ENCODE data around the gene KCNIP2. TPM values are rescaled to one million over a fixed set of nuclear protein-coding genes. Genes with fewer than 3 reads are reported as not detected.

The KCNIP2 gene
- total and polyA plus RNA-seq, 2 of the 13 experiments (the other 11 are each of a cell fraction or from before 2014, with no cell fraction given) = 0.42 to 0.70 TPM

DNA sequence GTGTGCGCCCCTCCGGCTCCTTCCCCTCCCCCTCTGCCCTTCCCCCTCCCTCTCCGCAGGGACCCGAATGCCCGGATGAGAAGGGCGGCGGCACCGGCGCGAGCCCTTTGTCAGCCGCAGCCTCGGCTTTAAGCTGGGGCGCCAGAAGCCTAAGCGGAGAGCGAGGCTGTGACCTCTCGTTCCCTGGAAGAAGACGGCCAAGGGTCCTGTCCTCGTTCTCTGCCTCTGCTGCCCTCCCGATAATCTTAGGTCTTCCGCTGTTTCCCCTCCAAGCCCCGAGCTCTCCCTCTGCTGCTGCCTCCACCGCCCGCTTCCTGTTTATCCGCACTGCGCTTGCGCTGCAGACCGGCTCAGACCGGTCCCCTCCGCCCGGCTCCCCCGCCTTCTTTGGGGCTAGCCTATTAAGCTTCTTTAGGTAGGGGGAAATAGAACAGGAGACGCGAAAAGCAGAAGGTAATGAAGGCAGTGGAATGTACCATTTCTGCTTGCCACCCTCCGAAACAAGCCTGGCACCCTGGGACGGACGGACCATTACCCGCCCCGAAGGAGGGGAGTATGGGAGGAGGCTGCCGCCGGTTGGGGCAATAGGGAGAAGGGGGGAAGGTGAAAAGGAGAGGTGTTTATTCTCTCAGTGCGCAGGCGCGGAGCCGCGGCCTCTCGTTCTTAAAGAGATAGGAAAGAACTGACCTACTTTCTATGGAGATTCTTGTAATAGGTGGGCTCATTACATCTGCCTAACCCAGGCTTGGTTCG is 25.3 kb downstream of the KCNIP2 start, which contains the start of gene OGA (continued):
- TF ChIP-seq, protein P1, sequence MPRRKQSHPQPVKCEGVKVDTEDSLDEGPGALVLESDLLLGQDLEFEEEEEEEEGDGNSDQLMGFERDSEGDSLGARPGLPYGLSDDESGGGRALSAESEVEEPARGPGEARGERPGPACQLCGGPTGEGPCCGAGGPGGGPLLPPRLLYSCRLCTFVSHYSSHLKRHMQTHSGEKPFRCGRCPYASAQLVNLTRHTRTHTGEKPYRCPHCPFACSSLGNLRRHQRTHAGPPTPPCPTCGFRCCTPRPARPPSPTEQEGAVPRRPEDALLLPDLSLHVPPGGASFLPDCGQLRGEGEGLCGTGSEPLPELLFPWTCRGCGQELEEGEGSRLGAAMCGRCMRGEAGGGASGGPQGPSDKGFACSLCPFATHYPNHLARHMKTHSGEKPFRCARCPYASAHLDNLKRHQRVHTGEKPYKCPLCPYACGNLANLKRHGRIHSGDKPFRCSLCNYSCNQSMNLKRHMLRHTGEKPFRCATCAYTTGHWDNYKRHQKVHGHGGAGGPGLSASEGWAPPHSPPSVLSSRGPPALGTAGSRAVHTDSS (CRISPR knock-in tag; conservative IDR thresholded peaks at IDR 0.05) = no peak
- no peak for TF ChIP-seq ZNF180 (CRISPR knock-in tag; IDR thresholded peaks at IDR 0.05; ENCODE audit: borderline replicate concordance, low read depth)
- TF ChIP-seq, protein P2, sequence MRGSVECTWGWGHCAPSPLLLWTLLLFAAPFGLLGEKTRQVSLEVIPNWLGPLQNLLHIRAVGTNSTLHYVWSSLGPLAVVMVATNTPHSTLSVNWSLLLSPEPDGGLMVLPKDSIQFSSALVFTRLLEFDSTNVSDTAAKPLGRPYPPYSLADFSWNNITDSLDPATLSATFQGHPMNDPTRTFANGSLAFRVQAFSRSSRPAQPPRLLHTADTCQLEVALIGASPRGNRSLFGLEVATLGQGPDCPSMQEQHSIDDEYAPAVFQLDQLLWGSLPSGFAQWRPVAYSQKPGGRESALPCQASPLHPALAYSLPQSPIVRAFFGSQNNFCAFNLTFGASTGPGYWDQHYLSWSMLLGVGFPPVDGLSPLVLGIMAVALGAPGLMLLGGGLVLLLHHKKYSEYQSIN (CRISPR knock-in tag; IDR thresholded peaks at IDR 0.05; ENCODE audit: borderline replicate concordance) = no peak
- TF ChIP-seq, protein P3, sequence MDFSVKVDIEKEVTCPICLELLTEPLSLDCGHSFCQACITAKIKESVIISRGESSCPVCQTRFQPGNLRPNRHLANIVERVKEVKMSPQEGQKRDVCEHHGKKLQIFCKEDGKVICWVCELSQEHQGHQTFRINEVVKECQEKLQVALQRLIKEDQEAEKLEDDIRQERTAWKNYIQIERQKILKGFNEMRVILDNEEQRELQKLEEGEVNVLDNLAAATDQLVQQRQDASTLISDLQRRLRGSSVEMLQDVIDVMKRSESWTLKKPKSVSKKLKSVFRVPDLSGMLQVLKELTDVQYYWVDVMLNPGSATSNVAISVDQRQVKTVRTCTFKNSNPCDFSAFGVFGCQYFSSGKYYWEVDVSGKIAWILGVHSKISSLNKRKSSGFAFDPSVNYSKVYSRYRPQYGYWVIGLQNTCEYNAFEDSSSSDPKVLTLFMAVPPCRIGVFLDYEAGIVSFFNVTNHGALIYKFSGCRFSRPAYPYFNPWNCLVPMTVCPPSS (IDR thresholded peaks at IDR 0.05) = no peak
- TF ChIP-seq RARA (CRISPR knock-in tag; IDR thresholded peaks at IDR 0.05) = 0 out of 2 replicates have a peak, but pooled peaks have one; percentile 5
- TF ChIP-seq, protein P4, sequence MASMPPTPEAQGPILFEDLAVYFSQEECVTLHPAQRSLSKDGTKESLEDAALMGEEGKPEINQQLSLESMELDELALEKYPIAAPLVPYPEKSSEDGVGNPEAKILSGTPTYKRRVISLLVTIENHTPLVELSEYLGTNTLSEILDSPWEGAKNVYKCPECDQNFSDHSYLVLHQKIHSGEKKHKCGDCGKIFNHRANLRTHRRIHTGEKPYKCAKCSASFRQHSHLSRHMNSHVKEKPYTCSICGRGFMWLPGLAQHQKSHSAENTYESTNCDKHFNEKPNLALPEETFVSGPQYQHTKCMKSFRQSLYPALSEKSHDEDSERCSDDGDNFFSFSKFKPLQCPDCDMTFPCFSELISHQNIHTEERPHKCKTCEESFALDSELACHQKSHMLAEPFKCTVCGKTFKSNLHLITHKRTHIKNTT (CRISPR knock-in tag; IDR thresholded peaks at IDR 0.05) = no peak
- no peak for TF ChIP-seq SATB2 (CRISPR knock-in tag; IDR thresholded peaks at IDR 0.05)
- TF ChIP-seq TBP (CRISPR knock-in tag; IDR thresholded peaks at IDR 0.05) = peak; percentile 48; the same call in 1 of the 2 replicates
- no peak for TF ChIP-seq LCORL (IDR thresholded peaks at IDR 0.05)
- 0 out of 2 replicates have a peak, but pooled peaks have one; percentile 32 for TF ChIP-seq LCORL (CRISPR knock-in tag; IDR thresholded peaks at IDR 0.05)
- TF ChIP-seq, protein P5, sequence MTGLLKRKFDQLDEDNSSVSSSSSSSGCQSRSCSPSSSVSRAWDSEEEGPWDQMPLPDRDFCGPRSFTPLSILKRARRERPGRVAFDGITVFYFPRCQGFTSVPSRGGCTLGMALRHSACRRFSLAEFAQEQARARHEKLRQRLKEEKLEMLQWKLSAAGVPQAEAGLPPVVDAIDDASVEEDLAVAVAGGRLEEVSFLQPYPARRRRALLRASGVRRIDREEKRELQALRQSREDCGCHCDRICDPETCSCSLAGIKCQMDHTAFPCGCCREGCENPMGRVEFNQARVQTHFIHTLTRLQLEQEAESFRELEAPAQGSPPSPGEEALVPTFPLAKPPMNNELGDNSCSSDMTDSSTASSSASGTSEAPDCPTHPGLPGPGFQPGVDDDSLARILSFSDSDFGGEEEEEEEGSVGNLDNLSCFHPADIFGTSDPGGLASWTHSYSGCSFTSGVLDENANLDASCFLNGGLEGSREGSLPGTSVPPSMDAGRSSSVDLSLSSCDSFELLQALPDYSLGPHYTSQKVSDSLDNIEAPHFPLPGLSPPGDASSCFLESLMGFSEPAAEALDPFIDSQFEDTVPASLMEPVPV (CRISPR knock-in tag; IDR thresholded peaks at IDR 0.05) = no peak
- peak; percentile 72 for TF ChIP-seq XRCC5 (optimal IDR thresholded peaks at IDR 0.05; ENCODE audit: low read length)
- TF ChIP-seq KLF12 (CRISPR knock-in tag; IDR thresholded peaks at IDR 0.05; ENCODE audit: borderline replicate concordance) = 0 out of 2 replicates have a peak, but pooled peaks have one; percentile 67
- peak; percentile 91 for TF ChIP-seq SAP130 (CRISPR knock-in tag; IDR thresholded peaks at IDR 0.05; ENCODE audit: low read depth)
- 0 out of 2 replicates have a peak, but pooled peaks have one; percentile 84 for TF ChIP-seq NCOA1 (CRISPR knock-in tag; IDR thresholded peaks at IDR 0.05)
- peak; percentile 90 for TF ChIP-seq POLR2G (IDR thresholded peaks at IDR 0.05; ENCODE audit: low read depth, low read length)
- TF ChIP-seq ZNF3 (CRISPR knock-in tag; IDR thresholded peaks at IDR 0.05) = no peak
- no peak for TF ChIP-seq ZNF510 (CRISPR knock-in tag; IDR thresholded peaks at IDR 0.05; ENCODE audit: low read depth)
- peak in 1 of 2 experiments; percentile 47; a peak in 2 of 4 replicates for TF ChIP-seq EP300 (IDR thresholded peaks at IDR 0.05; ENCODE audit: low read depth in 2 of 2, low read length in 2 of 2)
- no peak; the same call in 1 of the 2 replicates for TF ChIP-seq EP300 (CRISPR knock-in tag; IDR thresholded peaks at IDR 0.05; ENCODE audit: borderline replicate concordance)
- 0 out of 2 replicates have a peak, but pooled peaks have one; percentile 14 for TF ChIP-seq ERF (CRISPR knock-in tag; IDR thresholded peaks at IDR 0.05)
- TF ChIP-seq PAF1 (CRISPR knock-in tag; IDR thresholded peaks at IDR 0.05) = 0 out of 2 replicates have a peak, but pooled peaks have one; percentile 57
- TF ChIP-seq ZNF225 (CRISPR knock-in tag; IDR thresholded peaks at IDR 0.05) = no peak; the same call in 1 of the 2 replicates
